OCI-LY1 (cell line): ENCODE results near the gene SGSM1.

Experiments
- H2AFZ ChIP-seq: fragments of 200-600 bp; sonication (generic), shearing (Covaris generic); 2 replicates; pipeline ENCODE4 v1.6.0; 2014; ENCODE audit warnings: antibody characterized with exemption, mild to moderate bottlenecking, low read length
- H3F3A ChIP-seq: fragments of 200-600 bp; sonication (generic), shearing (Covaris generic); 2 replicates; pipeline ENCODE4 v1.6.0; 2014; ENCODE audit warnings: mild to moderate bottlenecking, antibody characterized with exemption, low read length, moderate library complexity; ENCODE audit not compliant: insufficient read depth
- H3K27ac ChIP-seq: fragments of 200-600 bp; sonication (generic); 2 replicates; pipeline ENCODE4 v1.5.1; 2014; ENCODE audit warnings: low read length, mixed run types, mild to moderate bottlenecking, low read depth; ENCODE audit not compliant: poor library complexity, severe bottlenecking
- H3K27me3 ChIP-seq: fragments of 200-600 bp; sonication (generic); 2 replicates; pipeline ENCODE4 v1.6.0; 2014; ENCODE audit warnings: antibody characterized with exemption, mild to moderate bottlenecking, low read length, moderate library complexity; ENCODE audit not compliant: insufficient read depth
- H3K36me3 ChIP-seq: fragments of 200-600 bp; sonication (generic); 2 replicates; pipeline ENCODE4 v1.6.1; 2014; ENCODE audit warnings: mild to moderate bottlenecking, antibody characterized with exemption, low read length, moderate library complexity, mixed read lengths; ENCODE audit not compliant: insufficient read depth
- H3K4me1 ChIP-seq: fragments of 200-600 bp; sonication (generic); 2 replicates; pipeline ENCODE4 v1.5.1; 2014; ENCODE audit warnings: mild to moderate bottlenecking, low read length, moderate library complexity; ENCODE audit not compliant: insufficient read depth, severe bottlenecking
- H3K4me2 ChIP-seq: fragments of 200-600 bp; sonication (generic), shearing (Covaris generic); 2 replicates; pipeline ENCODE4 v1.6.1; 2014; ENCODE audit warnings: low read length
- H3K4me3 ChIP-seq: fragments of 200-600 bp; sonication (generic); 2 replicates; pipeline ENCODE4 v1.5.1; 2014; ENCODE audit warnings: low read length, low read depth, mild to moderate bottlenecking, mixed read lengths; ENCODE audit not compliant: poor library complexity, severe bottlenecking
- H3K79me2 ChIP-seq: fragments of 200-600 bp; shearing (Covaris generic); 2 replicates; pipeline ENCODE4 v1.6.1; 2016; ENCODE audit warnings: mixed run types, low read length, mixed read lengths; ENCODE audit not compliant: insufficient read depth
- H3K9ac ChIP-seq: fragments of 200-600 bp; sonication (generic), shearing (Covaris generic); 2 replicates; pipeline ENCODE4 v1.6.1; 2014; ENCODE audit warnings: mild to moderate bottlenecking, low read length, mixed read lengths
- H3K9me2 ChIP-seq: fragments of 200-600 bp; sonication (generic), shearing (Covaris generic); 2 replicates; pipeline ENCODE4 v1.6.1; 2014; ENCODE audit warnings: low read depth, mild to moderate bottlenecking, low read length, mixed read lengths
- H3K9me3 ChIP-seq: fragments of 200-600 bp; shearing (Covaris generic); 2 replicates; pipeline ENCODE4 v1.6.1; 2014; ENCODE audit warnings: low read length, mixed read lengths
- H4K20me1 ChIP-seq: fragments of 200-600 bp; sonication (generic), shearing (Covaris generic); 2 replicates; pipeline ENCODE4 v1.6.0; 2016; ENCODE audit warnings: mild to moderate bottlenecking, low read length; ENCODE audit not compliant: insufficient read depth
- EZH2 ChIP-seq: fragments of 200-600 bp; sonication (generic), shearing (Covaris generic); IDR thresholded peaks from 2 replicates; pipeline ENCODE4 v1.8.0; 2017; ENCODE audit warnings: borderline replicate concordance, mixed run types, mild to moderate bottlenecking, antibody characterized with exemption, low read length, moderate library complexity, mixed read lengths
- TF ChIP-seq, protein P1 (sequence below): fragments of 200-600 bp; sonication (generic), shearing (Covaris generic); IDR thresholded peaks from 2 replicates; pipeline ENCODE4 v1.5.1; 2017; ENCODE audit warnings: mild to moderate bottlenecking, antibody characterized with exemption, low read length, moderate library complexity, mixed read lengths

The SGSM1 gene

DNA sequence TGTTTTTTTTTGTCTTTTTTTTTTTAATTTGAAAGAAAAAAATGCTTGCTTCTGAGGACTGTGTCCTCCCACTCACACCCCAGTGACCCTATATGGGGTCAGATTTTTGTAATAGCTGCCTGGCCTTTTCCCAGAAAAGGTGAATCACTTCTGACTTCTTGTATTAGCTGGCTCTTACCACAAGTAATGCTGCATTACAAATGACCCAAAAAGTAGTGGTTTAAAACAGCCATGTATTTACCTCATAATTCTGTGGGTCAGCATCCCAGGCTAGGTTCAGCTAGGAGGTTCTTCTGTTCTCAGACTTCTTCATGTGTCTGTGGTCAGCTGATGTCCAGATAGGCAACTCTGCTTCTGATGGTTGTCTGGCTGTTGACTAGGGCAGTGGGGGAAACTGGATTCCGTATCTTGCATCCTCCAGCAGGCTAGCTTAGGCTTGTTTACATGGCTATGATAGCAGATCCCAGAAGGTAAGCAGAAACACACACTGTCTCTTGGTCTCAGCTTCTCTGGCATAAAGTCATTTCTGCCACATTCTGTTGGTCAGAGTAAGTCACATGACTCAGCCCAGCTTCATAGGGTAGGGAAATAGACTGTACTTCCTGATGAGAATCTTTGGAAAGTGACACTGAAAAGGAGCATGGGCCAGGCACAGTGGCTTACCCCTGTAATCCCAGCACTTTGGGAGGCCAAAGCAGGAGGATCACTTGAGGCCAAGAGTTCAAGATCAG, 121.0 kb downstream of the SGSM1 start:
- no peak overlapping the region for H3K27ac ChIP-seq
- H2AFZ ChIP-seq: no peak overlapping the region
- no peak overlapping the region for H3K9ac ChIP-seq
- H3F3A ChIP-seq: no peaks in the 10 kb centered on the region
- H4K20me1 ChIP-seq: no peaks in the 10 kb centered on the region
- no peaks in the 10 kb centered on the region for H3K9me2 ChIP-seq
- H3K4me1 ChIP-seq: no peaks in the 10 kb centered on the region
- H3K4me3 ChIP-seq: no peak overlapping the region
- H3K9me3 ChIP-seq: no peaks in the 10 kb centered on the region
- TF ChIP-seq, protein P1, sequence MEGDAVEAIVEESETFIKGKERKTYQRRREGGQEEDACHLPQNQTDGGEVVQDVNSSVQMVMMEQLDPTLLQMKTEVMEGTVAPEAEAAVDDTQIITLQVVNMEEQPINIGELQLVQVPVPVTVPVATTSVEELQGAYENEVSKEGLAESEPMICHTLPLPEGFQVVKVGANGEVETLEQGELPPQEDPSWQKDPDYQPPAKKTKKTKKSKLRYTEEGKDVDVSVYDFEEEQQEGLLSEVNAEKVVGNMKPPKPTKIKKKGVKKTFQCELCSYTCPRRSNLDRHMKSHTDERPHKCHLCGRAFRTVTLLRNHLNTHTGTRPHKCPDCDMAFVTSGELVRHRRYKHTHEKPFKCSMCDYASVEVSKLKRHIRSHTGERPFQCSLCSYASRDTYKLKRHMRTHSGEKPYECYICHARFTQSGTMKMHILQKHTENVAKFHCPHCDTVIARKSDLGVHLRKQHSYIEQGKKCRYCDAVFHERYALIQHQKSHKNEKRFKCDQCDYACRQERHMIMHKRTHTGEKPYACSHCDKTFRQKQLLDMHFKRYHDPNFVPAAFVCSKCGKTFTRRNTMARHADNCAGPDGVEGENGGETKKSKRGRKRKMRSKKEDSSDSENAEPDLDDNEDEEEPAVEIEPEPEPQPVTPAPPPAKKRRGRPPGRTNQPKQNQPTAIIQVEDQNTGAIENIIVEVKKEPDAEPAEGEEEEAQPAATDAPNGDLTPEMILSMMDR: no peak
- no peak for TF ChIP-seq EZH2
- H3K27me3 ChIP-seq: no peaks in the 10 kb centered on the region
- H3K4me2 ChIP-seq: no peak overlapping the region
- no peaks in the 10 kb centered on the region for H3K79me2 ChIP-seq
- H3K36me3 ChIP-seq: no peaks in the 10 kb centered on the region

DNA sequence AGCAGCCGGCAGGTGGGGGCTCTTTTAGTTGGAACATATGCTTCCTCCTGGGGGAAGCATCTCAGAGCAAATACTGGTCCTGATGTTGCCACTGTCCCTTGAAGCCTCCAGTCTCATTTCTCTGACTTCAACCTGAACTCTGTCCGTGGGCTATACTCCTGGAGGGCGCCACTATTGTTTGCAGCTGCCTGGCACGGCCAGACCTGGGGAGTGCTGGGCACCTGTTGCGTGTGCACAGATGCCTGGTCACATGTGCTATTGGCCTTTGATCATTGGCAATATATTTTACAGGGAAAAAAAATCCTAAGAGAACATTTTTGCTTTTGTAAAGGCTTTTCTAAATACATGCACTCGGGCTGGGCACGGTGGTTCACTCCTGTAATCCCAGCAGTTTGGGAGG, 122.3 kb downstream of the SGSM1 start:
- no peaks in the 10 kb centered on the region for H3K79me2 ChIP-seq

DNA sequence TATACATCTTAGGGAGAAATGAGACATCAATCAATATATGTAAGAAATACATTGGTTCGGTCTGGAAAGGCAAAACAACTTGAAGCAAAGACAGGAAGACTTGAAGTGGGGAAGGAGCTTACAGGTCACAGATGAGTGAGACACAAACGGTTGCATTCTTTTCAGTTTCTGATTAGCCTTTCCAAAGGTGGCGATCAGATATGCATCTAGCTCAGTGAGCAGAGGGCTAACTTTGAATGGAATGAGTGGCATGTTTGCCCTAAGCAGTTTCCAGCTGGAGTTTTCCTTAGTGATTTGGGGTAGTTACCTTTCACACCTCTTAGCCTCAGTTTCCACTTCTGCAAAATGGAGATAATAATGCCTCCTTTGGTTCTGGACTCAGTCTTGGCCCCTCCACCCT, 124.7 kb downstream of the SGSM1 start:
- H3K27ac ChIP-seq: no peak overlapping the region
- TF ChIP-seq EZH2: no peak
- TF ChIP-seq, protein P1: no peak

More for the DNA sequence above, 122.3 kb downstream of the SGSM1 start:
- Histone ChIP-seq H2AFZ (no peak overlapping the region), H3K9me3 (no peaks in the 10 kb centered on the region), H3K4me3 (no peak overlapping the region), H3F3A (no peaks in the 10 kb centered on the region), H3K9me2 (no peaks in the 10 kb centered on the region), H3K27ac (no peak overlapping the region), H3K36me3 (no peaks in the 10 kb centered on the region), H3K4me2 (no peak overlapping the region), H3K27me3 (no peaks in the 10 kb centered on the region), H3K9ac (no peak overlapping the region), H4K20me1 (no peaks in the 10 kb centered on the region), H3K4me1 (no peaks in the 10 kb centered on the region)
- TF ChIP-seq, protein P1: no peak
- no peak for TF ChIP-seq EZH2

More for the DNA sequence above, 124.7 kb downstream of the SGSM1 start:
- Histone ChIP-seq H2AFZ (no peak overlapping the region), H3K4me1 (no peaks in the 10 kb centered on the region), H4K20me1 (no peaks in the 10 kb centered on the region), H3F3A (no peaks in the 10 kb centered on the region), H3K4me3 (no peak overlapping the region), H3K79me2 (no peaks in the 10 kb centered on the region), H3K4me2 (no peak overlapping the region), H3K9ac (no peak overlapping the region), H3K27me3 (no peaks in the 10 kb centered on the region), H3K9me2 (no peaks in the 10 kb centered on the region), H3K9me3 (no peaks in the 10 kb centered on the region), H3K36me3 (no peaks in the 10 kb centered on the region)
